DMS114 treated with DMSO at 0.1 percent for 48 hours (cell line): ENCODE data around the gene EIF4G2.

Source experiments
- DNase-seq: peaks from one replicate; lab custom pipeline; 2025; ENCODE audit not compliant: unreplicated experiment; lab: John Stamatoyannopoulos, UW

The EIF4G2 gene

GRCh38 chr11:10809373-10810160, 841 bp upstream of the EIF4G2 start:
- no peak for DNase-seq

GRCh38 chr11:10808235-10808552, 532 bp downstream of the EIF4G2 start:
- no peak for DNase-seq

- no peak for DNase-seq
Observed at GRCh38 chr11:10807493-10808234, 1.1 kb downstream of the EIF4G2 start.

GRCh38 chr11:10806206-10806605, 2.5 kb downstream of the EIF4G2 start:
- DNase-seq, result no peak

GRCh38 chr11:10805741-10806140, 3.0 kb downstream of the EIF4G2 start:
- no peak for DNase-seq

- DNase-seq, result no peak
Observed at GRCh38 chr11:10803676-10804075, 5.0 kb downstream of the EIF4G2 start.

GRCh38 chr11:10800292-10800691, 8.4 kb downstream of the EIF4G2 start:
- DNase-seq, result no peak

- DNase-seq, result no peak
Observed at GRCh38 chr11:10798330-10798928, 10.3 kb downstream of the EIF4G2 start.

- DNase-seq, result no peak
Observed at GRCh38 chr11:10797531-10797930, 11.2 kb downstream of the EIF4G2 start.

GRCh38 chr11:10797001-10797400, 11.7 kb downstream of the EIF4G2 start:
- no peak for DNase-seq

- DNase-seq, result no peak
Observed at GRCh38 chr11:10796191-10796590, 12.5 kb downstream of the EIF4G2 start.

- DNase-seq, result no peak
Observed at GRCh38 chr11:10793470-10794255, 15.1 kb downstream of the EIF4G2 start.

GRCh38 chr11:10792385-10793068, 16.2 kb downstream of the EIF4G2 start:
- DNase-seq, result no peak

GRCh38 chr11:10786451-10786850, 22.3 kb downstream of the EIF4G2 start:
- DNase-seq, result no peak

GRCh38 chr11:10785146-10785474, 23.6 kb downstream of the EIF4G2 start:
- DNase-seq, result no peak

- DNase-seq, result no peak
Observed at GRCh38 chr11:10784232-10785145, 24.2 kb downstream of the EIF4G2 start.

GRCh38 chr11:10780040-10780439, 28.7 kb downstream of the EIF4G2 start:
- no peak for DNase-seq

- DNase-seq, result no peak
Observed at GRCh38 chr11:10779086-10779485, 29.6 kb downstream of the EIF4G2 start.

GRCh38 chr11:10778217-10778970, 30.3 kb downstream of the EIF4G2 start:
- no peak for DNase-seq
